Activated gamma-delta T cell treated with anti-CD3 and anti-CD28 coated beads, Interleukin-2, amount 50 U/mL, for 16 hours (primary cell): ENCODE measurements around the gene ACYP2.
"Not testable (repeated sequence)": the region's sequence is repeated elsewhere in the genome, so short reads cannot be mapped to it uniquely, and the experiment has no call there.

ENCODE experiments used
- DNase-seq: peaks from one replicate; pipeline ENCODE4 v3.0.0-alpha.2; 2020; ENCODE audit warnings: low read depth

Gene ACYP2

GRCh38 chr2:54115284-54116137 is at the start of gene ACYP2:
ACYP2 (plus strand) TSS chr2:54115615.
- DNase-seq, result peak; percentile 89

- DNase-seq, result no peak
Measured at GRCh38 chr2:54065891-54066290, 49.5 kb upstream of the ACYP2 start.

GRCh38 chr2:54067851-54068375 is 47.5 kb upstream of the ACYP2 start:
- DNase-seq, result no peak

GRCh38 chr2:54072483-54072882 is 42.9 kb upstream of the ACYP2 start:
- not testable (repeated sequence) for DNase-seq

GRCh38 chr2:54073796-54074195 is 41.6 kb upstream of the ACYP2 start:
- no peak for DNase-seq

- no peak for DNase-seq
Measured at GRCh38 chr2:54074606-54075341, 40.6 kb upstream of the ACYP2 start.

- no peak for DNase-seq
Measured at GRCh38 chr2:54076586-54076985, 38.8 kb upstream of the ACYP2 start.

GRCh38 chr2:54077088-54077900 is 38.1 kb upstream of the ACYP2 start:
- DNase-seq, result no peak

GRCh38 chr2:54079331-54079730 is 36.1 kb upstream of the ACYP2 start:
- no peak for DNase-seq

GRCh38 chr2:54081574-54081973 is 33.8 kb upstream of the ACYP2 start:
- no peak for DNase-seq

- no peak for DNase-seq
Measured at GRCh38 chr2:54083021-54083420, 32.4 kb upstream of the ACYP2 start.

GRCh38 chr2:54083445-54083844 is 32.0 kb upstream of the ACYP2 start:
- no peak for DNase-seq

GRCh38 chr2:54084600-54084999 is 30.8 kb upstream of the ACYP2 start:
- no peak for DNase-seq

- no peak for DNase-seq
Measured at GRCh38 chr2:54085069-54085468, 30.3 kb upstream of the ACYP2 start.

- DNase-seq, result no peak
Measured at GRCh38 chr2:54086157-54086556, 29.3 kb upstream of the ACYP2 start.

GRCh38 chr2:54088191-54088634 is 27.2 kb upstream of the ACYP2 start:
- DNase-seq, result no peak

GRCh38 chr2:54088719-54089118 is 26.7 kb upstream of the ACYP2 start:
- DNase-seq, result no peak

GRCh38 chr2:54090521-54091117 is 24.8 kb upstream of the ACYP2 start:
- no peak for DNase-seq

- DNase-seq, result no peak
Measured at GRCh38 chr2:54092940-54093339, 22.5 kb upstream of the ACYP2 start.

- DNase-seq, result not testable (repeated sequence)
Measured at GRCh38 chr2:54095406-54095805, 20.0 kb upstream of the ACYP2 start.

- not testable (repeated sequence) for DNase-seq
Measured at GRCh38 chr2:54096141-54096540, 19.3 kb upstream of the ACYP2 start.

GRCh38 chr2:54097124-54097523 is 18.3 kb upstream of the ACYP2 start:
- DNase-seq, result no peak
